ENCODE results near the gene CCDC117. TPM values are rescaled to one million over a fixed set of nuclear protein-coding genes. Genes with fewer than 3 reads are reported as not detected.

The CCDC117 gene
- total RNA-seq, result 19.0 and 23.3 TPM in 2 replicates

GRCh38 chr22:28772633-28773460 is at the start of gene CCDC117:
Gene CCDC117 (plus strand): TSS chr22:28772695. CDS start chr22:28772850, 155 bp downstream.

GRCh38 chr22:28741785-28742561 is 30.5 kb upstream of the CCDC117 start, which contains the start of the genes CHEK2 and HSCB:
Gene CHEK2 (minus strand): TSS chr22:28741820. CDS start chr22:28734721, 7,099 bp downstream.
Gene HSCB (plus strand): TSS chr22:28742039. CDS start chr22:28742096, 57 bp downstream.

GRCh38 chr22:28800308-28801041 is 28.0 kb downstream of the CCDC117 start, which contains the start of gene XBP1:
Gene XBP1 (minus strand): TSS chr22:28800569.

Other genes with a start within 250 kb of the CCDC117 start
- gene TTC28, start 92.9 kb upstream of the CCDC117 start, total RNA-seq, result 26.1 and 27.5 TPM in 2 replicates
- 23.2 and 26.8 TPM in 2 replicates for gene CHEK2, start 30.9 kb upstream of the CCDC117 start, total RNA-seq
- 9.4 and 14.6 TPM in 2 replicates for gene HSCB, start 30.7 kb upstream of the CCDC117 start, total RNA-seq
- 174 and 244 TPM in 2 replicates for gene XBP1, start 27.9 kb downstream of the CCDC117 start, total RNA-seq
- 2.4 and 4.8 TPM in 2 replicates for gene ZNRF3, start 110.9 kb downstream of the CCDC117 start, total RNA-seq

Data from smooth muscle cell of the umbilical artery (primary cell).